ENCODE data around the gene MARCHF2.

Gene MARCHF2

GRCh38 chr19:8481616-8482015 lies 68.5 kb downstream of the MARCHF2 start:
- no peak for DNase-seq

DNA sequence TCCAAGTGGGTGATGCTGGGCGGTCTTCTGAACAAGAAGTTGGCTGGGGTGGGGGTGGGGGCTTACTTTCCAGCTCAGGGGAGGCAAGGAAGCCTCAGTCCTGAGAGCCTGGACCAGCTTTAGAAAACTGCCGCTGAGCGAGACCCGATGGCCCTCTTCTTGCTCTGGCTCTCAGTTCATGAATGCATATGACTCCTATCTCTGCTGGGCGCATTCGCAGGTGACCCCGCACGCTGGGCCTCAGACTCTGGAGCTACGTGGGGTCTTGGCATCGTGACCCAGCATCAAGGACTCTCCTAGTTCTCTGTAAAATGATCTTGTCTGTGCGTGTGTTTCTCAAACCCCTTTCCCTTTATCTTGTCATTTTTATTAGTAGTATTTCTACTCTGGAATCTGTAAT lies 69.6 kb downstream of the MARCHF2 start:
- DNase-seq: no peak

GRCh38 chr19:8483165-8483564 lies 70.1 kb downstream of the MARCHF2 start:
- no peak for DNase-seq

GRCh38 chr19:8484331-8484894 lies 71.3 kb downstream of the MARCHF2 start:
- no peak for DNase-seq

DNA sequence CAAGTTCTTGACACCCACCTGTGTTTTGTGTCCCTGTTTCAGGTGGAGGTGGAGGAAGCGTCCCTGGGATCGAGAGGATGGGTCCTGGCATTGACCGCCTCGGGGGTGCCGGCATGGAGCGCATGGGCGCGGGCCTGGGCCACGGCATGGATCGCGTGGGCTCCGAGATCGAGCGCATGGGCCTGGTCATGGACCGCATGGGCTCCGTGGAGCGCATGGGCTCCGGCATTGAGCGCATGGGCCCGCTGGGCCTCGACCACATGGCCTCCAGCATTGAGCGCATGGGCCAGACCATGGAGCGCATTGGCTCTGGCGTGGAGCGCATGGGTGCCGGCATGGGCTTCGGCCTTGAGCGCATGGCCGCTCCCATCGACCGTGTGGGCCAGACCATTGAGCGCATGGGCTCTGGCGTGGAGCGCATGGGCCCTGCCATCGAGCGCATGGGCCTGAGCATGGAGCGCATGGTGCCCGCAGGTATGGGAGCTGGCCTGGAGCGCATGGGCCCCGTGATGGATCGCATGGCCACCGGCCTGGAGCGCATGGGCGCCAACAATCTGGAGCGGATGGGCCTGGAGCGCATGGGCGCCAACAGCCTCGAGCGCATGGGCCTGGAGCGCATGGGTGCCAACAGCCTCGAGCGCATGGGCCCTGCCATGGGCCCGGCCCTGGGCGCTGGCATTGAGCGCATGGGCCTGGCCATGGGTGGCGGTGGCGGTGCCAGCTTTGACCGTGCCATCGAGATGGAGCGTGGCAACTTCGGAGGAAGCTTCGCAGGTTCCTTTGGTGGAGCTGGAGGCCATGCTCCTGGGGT lies 72.7 kb downstream of the MARCHF2 start:
- no peak for DNase-seq

GRCh38 chr19:8486661-8487136 lies 73.6 kb downstream of the MARCHF2 start:
- DNase-seq: no peak

DNA sequence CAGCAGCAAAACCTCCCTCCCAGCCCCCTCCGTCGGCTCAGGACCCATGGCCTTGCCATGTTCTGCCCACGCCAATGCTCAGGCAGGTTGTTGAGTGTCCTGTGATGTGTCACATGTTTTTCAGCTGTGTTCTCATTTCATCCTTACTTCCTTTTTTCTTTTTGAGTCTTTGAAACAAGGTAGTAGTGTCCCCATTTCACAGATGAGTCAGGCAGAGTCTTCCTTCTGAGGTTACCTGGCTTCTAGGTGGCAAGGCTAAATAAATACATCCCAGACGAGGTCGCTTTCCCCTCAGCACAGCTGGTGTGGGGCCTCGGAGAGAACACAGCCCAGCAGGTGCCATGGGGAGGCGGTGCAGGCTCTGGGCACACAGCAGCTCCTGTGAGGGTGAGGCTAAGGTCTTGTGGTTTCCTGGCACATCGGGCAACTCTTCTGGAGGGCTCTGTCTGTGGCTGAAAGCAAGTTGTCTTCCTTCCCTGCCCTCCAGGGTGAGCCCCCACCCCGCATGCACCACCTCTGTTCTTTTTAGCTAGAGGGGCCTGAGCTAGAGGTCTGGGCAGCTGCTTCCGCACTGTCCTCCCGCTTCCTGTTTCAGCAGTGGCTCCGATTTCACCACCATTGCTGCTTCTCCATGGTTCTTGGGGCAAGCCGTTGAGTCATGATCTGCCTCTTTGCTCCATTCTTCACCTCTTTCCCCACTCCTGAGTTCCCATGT lies 74.2 kb downstream of the MARCHF2 start:
- no peak for DNase-seq

DNA sequence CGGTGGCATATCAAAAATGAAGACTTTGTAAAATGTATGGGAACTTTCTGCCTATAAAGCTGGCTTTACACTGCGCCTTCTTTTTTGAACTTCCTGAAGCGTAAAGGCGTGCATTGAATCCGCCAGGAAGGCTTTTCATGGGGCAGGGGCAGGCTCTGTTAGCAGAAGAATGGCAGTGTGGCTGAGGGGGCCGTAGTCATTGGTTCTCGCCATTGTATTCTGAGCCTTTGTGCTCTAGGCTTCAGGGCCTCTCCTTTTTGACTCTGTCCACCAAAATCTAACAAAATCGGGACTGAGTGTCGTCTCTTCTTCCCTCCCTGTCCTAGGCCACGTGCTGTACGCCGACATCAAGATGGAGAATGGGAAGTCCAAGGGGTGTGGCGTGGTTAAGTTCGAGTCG lies 75.3 kb downstream of the MARCHF2 start:
- DNase-seq: no peak

Measured in NCI-H526 (cell line).